Ishikawa (cell line): ENCODE results near the gene APOB.

Source experiments
- CEBPB ChIP-seq: IDR thresholded peaks from 2 replicates; pipeline ENCODE4 v1.6.1; 2012
- EP300 ChIP-seq: IDR thresholded peaks from 2 replicates; pipeline ENCODE4 v1.6.1; 2012; ENCODE audit warnings: borderline replicate concordance
- RAD21 ChIP-seq: IDR thresholded peaks from 2 replicates; pipeline ENCODE4 v1.6.1; 2012; ENCODE audit warnings: low read depth
- TAF1 ChIP-seq: IDR thresholded peaks from 2 replicates; pipeline ENCODE4 v1.6.1; 2012; ENCODE audit warnings: low read depth, mild to moderate bottlenecking
- TF ChIP-seq, protein P1 (sequence below): IDR thresholded peaks from 2 replicates; pipeline ENCODE4 v1.6.1; 2012; ENCODE audit warnings: low read depth, mild to moderate bottlenecking
- TF ChIP-seq, protein P2 (sequence below): IDR thresholded peaks from 2 replicates; pipeline ENCODE4 v1.6.1; 2012

DNA sequence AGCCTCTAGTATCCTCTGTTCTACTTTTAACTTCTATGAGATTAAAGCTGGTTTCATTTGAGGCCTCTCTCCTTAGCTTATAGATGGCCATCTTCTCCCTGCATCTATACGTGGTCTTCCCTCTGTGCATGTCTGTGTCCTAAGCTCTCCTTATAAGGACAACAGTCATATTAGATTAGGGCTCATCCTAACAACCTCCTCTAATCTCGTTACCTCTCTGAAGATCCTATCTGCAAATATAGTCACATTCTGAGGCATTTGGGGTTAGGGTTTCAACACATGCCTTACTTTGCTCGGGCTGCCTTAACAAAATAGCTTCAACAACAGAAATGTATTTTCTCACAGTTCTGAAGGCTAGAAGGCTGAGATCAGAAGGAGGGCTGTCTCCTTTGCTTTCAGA is 11.6 kb upstream of the APOB start:
- TF ChIP-seq CEBPB (no peak), EP300 (no peak), TAF1 (no peak), RAD21 (no peak)
- TF ChIP-seq, protein P1, sequence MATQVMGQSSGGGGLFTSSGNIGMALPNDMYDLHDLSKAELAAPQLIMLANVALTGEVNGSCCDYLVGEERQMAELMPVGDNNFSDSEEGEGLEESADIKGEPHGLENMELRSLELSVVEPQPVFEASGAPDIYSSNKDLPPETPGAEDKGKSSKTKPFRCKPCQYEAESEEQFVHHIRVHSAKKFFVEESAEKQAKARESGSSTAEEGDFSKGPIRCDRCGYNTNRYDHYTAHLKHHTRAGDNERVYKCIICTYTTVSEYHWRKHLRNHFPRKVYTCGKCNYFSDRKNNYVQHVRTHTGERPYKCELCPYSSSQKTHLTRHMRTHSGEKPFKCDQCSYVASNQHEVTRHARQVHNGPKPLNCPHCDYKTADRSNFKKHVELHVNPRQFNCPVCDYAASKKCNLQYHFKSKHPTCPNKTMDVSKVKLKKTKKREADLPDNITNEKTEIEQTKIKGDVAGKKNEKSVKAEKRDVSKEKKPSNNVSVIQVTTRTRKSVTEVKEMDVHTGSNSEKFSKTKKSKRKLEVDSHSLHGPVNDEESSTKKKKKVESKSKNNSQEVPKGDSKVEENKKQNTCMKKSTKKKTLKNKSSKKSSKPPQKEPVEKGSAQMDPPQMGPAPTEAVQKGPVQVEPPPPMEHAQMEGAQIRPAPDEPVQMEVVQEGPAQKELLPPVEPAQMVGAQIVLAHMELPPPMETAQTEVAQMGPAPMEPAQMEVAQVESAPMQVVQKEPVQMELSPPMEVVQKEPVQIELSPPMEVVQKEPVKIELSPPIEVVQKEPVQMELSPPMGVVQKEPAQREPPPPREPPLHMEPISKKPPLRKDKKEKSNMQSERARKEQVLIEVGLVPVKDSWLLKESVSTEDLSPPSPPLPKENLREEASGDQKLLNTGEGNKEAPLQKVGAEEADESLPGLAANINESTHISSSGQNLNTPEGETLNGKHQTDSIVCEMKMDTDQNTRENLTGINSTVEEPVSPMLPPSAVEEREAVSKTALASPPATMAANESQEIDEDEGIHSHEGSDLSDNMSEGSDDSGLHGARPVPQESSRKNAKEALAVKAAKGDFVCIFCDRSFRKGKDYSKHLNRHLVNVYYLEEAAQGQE: no peak
- TF ChIP-seq, protein P2, sequence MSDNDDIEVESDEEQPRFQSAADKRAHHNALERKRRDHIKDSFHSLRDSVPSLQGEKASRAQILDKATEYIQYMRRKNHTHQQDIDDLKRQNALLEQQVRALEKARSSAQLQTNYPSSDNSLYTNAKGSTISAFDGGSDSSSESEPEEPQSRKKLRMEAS: no peak
